Neural cell (in vitro differentiated cells): ENCODE data around the gene IKBKG.

Source experiments
- EP300 ChIP-seq: fragments of 450-650 bp; conservative IDR thresholded peaks from 2 replicates; pipeline ENCODE4 v1.6.1; 2014; ENCODE audit warnings: antibody characterized with exemption, mild to moderate bottlenecking, moderate library complexity; ENCODE audit not compliant: poor library complexity, severe bottlenecking
- EZH2 ChIP-seq: fragments of 200-600, 300-800 bp; shearing (Covaris generic), sonication (generic); IDR thresholded peaks from 2 replicates; pipeline ENCODE4 v1.6.1; 2014; ENCODE audit warnings: antibody characterized with exemption, low read length, borderline replicate concordance, mild to moderate bottlenecking; ENCODE audit not compliant: insufficient read depth, poor library complexity, severe bottlenecking
- RAD21 ChIP-seq: fragments of 450-650 bp; conservative IDR thresholded peaks from 2 replicates; pipeline ENCODE4 v1.6.1; 2014; ENCODE audit warnings: antibody characterized with exemption, mild to moderate bottlenecking, moderate library complexity

DNA sequence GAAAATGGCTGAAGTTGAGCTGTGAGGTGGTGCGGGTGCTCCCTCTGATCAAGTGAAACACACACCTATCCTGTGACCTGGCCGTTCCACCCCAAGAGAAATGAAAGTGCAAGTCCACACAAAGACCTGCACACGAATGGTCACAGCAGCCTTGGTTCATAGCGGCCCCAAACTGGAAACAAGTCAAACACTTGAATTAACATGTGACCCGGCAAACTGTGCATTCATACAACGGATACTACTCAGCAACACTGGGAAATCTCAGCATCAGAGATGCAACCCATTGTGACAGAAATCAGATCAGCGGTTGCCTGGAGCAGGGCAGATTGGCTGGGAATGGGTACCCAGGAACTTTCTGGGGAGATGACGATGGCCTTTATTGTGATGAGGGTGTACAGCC is 8.3 kb upstream of the IKBKG start:
- TF ChIP-seq EZH2 (no peak), EP300 (no peak), RAD21 (no peak)
